ENCODE measurements around the gene ATP6V0B.

ATP6V0B gene

GRCh38 chr1:43949678-43950077, 25.1 kb upstream of the ATP6V0B start:
- no peak for TF ChIP-seq POLR2A (IDR thresholded peaks at IDR 0.05; ENCODE audit: extremely low read depth, insufficient read length)
- TF ChIP-seq, protein P1, sequence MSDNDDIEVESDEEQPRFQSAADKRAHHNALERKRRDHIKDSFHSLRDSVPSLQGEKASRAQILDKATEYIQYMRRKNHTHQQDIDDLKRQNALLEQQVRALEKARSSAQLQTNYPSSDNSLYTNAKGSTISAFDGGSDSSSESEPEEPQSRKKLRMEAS (IDR thresholded peaks at IDR 0.05; ENCODE audit: low read depth, low read length): no peak
- no peak for TF ChIP-seq MYC (IDR thresholded peaks at IDR 0.05; ENCODE audit: low read depth, low read length)
- no peak for TF ChIP-seq CTCF (IDR thresholded peaks at IDR 0.05; ENCODE audit: low read depth, low read length)
- H3K4me3 ChIP-seq (ENCODE audit: low read depth, low read length): no peak overlapping the region
- no peak for DNase-seq (ENCODE audit: low read depth)

DNA sequence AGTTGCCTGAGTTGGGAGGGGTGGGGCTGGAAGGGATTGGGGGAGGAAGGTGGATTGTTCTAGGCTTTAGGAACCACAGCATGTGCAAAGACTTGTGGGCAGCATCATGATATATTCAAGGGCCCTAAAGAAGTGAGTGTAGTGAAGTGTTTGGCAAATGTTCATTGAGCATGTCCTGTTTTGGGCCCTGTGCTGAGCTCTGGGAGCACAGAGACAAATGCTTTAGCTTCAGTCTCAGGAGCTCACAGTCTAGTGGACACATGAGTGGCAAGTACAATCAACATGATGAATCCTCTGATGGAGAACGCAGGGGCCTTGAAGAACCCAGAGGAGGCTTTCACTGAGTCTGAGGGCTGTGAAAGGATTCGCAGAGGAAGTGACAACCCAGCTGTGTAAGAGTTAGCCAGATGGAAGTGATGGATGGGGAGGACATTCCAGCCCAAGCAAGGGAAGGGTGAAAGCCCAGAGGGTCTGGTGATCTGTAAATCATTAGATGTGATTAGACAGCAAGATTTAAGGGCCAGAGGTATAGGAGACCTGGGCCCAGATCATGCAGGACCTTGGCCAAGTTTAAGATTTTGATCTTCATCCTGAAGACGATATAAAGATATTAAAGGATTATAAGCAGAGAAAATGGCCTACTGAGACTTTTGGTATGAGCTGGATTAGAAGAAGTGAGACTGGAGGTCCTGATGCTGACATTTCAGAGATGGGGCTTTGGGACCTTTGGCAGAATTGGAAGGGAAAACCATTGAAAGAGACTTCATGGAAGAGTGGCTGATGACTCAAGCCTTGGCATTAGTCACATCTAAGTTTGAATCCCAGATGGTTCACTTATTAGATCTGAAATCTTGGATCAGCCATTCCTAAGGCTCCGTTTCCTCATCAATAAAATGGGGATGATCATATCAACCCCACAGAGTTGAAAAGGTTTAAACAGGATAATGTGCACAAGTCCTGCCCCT, 23.5 kb upstream of the ATP6V0B start:
- no peak overlapping the region for H3K4me3 ChIP-seq (ENCODE audit: low read depth, low read length)
- TF ChIP-seq CTCF (IDR thresholded peaks at IDR 0.05; ENCODE audit: low read depth, low read length) (no peak), POLR2A (IDR thresholded peaks at IDR 0.05; ENCODE audit: extremely low read depth, insufficient read length) (no peak), MYC (IDR thresholded peaks at IDR 0.05; ENCODE audit: low read depth, low read length) (no peak)
- TF ChIP-seq, protein P1 (IDR thresholded peaks at IDR 0.05; ENCODE audit: low read depth, low read length): no peak
- no peak for DNase-seq (ENCODE audit: low read depth)

GRCh38 chr1:43952731-43953346, 21.9 kb upstream of the ATP6V0B start:
- DNase-seq (ENCODE audit: low read depth): no peak
- TF ChIP-seq MYC (IDR thresholded peaks at IDR 0.05; ENCODE audit: low read depth, low read length) (no peak), CTCF (IDR thresholded peaks at IDR 0.05; ENCODE audit: low read depth, low read length) (no peak), POLR2A (IDR thresholded peaks at IDR 0.05; ENCODE audit: extremely low read depth, insufficient read length) (no peak)
- TF ChIP-seq, protein P1 (IDR thresholded peaks at IDR 0.05; ENCODE audit: low read depth, low read length): no peak
- H3K4me3 ChIP-seq (ENCODE audit: low read depth, low read length): no peak overlapping the region

- TF ChIP-seq, protein P1 (IDR thresholded peaks at IDR 0.05; ENCODE audit: low read depth, low read length): no peak
- TF ChIP-seq CTCF (IDR thresholded peaks at IDR 0.05; ENCODE audit: low read depth, low read length): no peak
- no peak for TF ChIP-seq MYC (IDR thresholded peaks at IDR 0.05; ENCODE audit: low read depth, low read length)
- no peak for TF ChIP-seq POLR2A (IDR thresholded peaks at IDR 0.05; ENCODE audit: extremely low read depth, insufficient read length)
- no peak for DNase-seq (ENCODE audit: low read depth)
- H3K4me3 ChIP-seq (ENCODE audit: low read depth, low read length): no peak overlapping the region
Observed at GRCh38 chr1:43953361-43953760, 21.4 kb upstream of the ATP6V0B start.

- no peak for DNase-seq (ENCODE audit: low read depth)
- no peak overlapping the region for H3K4me3 ChIP-seq (ENCODE audit: low read depth, low read length)
- TF ChIP-seq, protein P1 (IDR thresholded peaks at IDR 0.05; ENCODE audit: low read depth, low read length): no peak
- no peak for TF ChIP-seq POLR2A (IDR thresholded peaks at IDR 0.05; ENCODE audit: extremely low read depth, insufficient read length)
- no peak for TF ChIP-seq CTCF (IDR thresholded peaks at IDR 0.05; ENCODE audit: low read depth, low read length)
- no peak for TF ChIP-seq MYC (IDR thresholded peaks at IDR 0.05; ENCODE audit: low read depth, low read length)
Observed at GRCh38 chr1:43954036-43954435, 20.7 kb upstream of the ATP6V0B start.

All from NB4 (cell line).